ENCODE results near the gene RNF223. TPM values are rescaled to one million over a fixed set of nuclear protein-coding genes. Genes with fewer than 3 reads are reported as not detected.
A peak's percentile ranks its signal among the peaks of the same experiment; 100 is the strongest.

The RNF223 gene
- total RNA-seq, 1 donor from 2014 or later, result 0.10 TPM

- no peak for DNase-seq (ENCODE audit: low spot score)
- no peaks in the 10 kb centered on the region for H3K36me3 Mint-ChIP-seq (ENCODE audit: low read depth)
- no peak overlapping the region for H3K4me3 Mint-ChIP-seq
- peaks cover 3% of the 10 kb centered on the region for H3K27me3 Mint-ChIP-seq (ENCODE audit: insufficient read depth)
- intact Hi-C loops (cut with micrococcal nuclease), result no loop called here
- H3K27ac Mint-ChIP-seq, result no peak overlapping the region
- H3K9me3 Mint-ChIP-seq, result no peaks in the 10 kb centered on the region
- H3K4me1 Mint-ChIP-seq (ENCODE audit: low read depth), result no peaks in the 10 kb centered on the region
These were observed 50.4 kb downstream of the RNF223 start for GRCh38 chr1:1023700-1024099.

- intact Hi-C loops (cut with micrococcal nuclease), result no loop called here
- no peaks in the 10 kb centered on the region for H3K9me3 Mint-ChIP-seq
- H3K4me1 Mint-ChIP-seq (ENCODE audit: low read depth), result peaks cover 2% of the 10 kb centered on the region
- H3K4me3 Mint-ChIP-seq, result peak overlapping the region; percentile 11
- peaks cover 3% of the 10 kb centered on the region for H3K27me3 Mint-ChIP-seq (ENCODE audit: insufficient read depth)
- H3K27ac Mint-ChIP-seq, result no peak overlapping the region
- H3K36me3 Mint-ChIP-seq (ENCODE audit: low read depth), result peaks cover under 1% of the 10 kb centered on the region
- DNase-seq (ENCODE audit: low spot score), result no peak
These were observed 51.6 kb downstream of the RNF223 start for GRCh38 chr1:1022302-1023009.

- Mint-ChIP-seq H3K27me3 (ENCODE audit: insufficient read depth) (peaks cover 3% of the 10 kb centered on the region), H3K9me3 (no peaks in the 10 kb centered on the region), H3K4me1 (ENCODE audit: low read depth) (peaks cover 8% of the 10 kb centered on the region), H3K27ac (no peak overlapping the region), H3K4me3 (no peak overlapping the region), H3K36me3 (ENCODE audit: low read depth) (peaks cover 5% of the 10 kb centered on the region)
- no peak for DNase-seq (ENCODE audit: low spot score)
- intact Hi-C loops (cut with micrococcal nuclease), result no loop called here
These were observed 52.2 kb downstream of the RNF223 start for GRCh38 chr1:1021920-1022259.

- H3K4me3 Mint-ChIP-seq, result peak overlapping the region; percentile 61
- H3K4me1 Mint-ChIP-seq (ENCODE audit: low read depth), result peaks cover 8% of the 10 kb centered on the region
- H3K36me3 Mint-ChIP-seq (ENCODE audit: low read depth), result peaks cover 5% of the 10 kb centered on the region
- intact Hi-C loops (cut with micrococcal nuclease), result no loop called here
- H3K9me3 Mint-ChIP-seq, result no peaks in the 10 kb centered on the region
- peaks cover 3% of the 10 kb centered on the region for H3K27me3 Mint-ChIP-seq (ENCODE audit: insufficient read depth)
- no peak overlapping the region for H3K27ac Mint-ChIP-seq
- DNase-seq (ENCODE audit: low spot score), result no peak
These were observed 52.8 kb downstream of the RNF223 start for GRCh38 chr1:1021010-1021919.

Other genes starting within 250 kb of the RNF223 start
- not detected in 2 replicates for gene SAMD11, start 150.4 kb downstream of the RNF223 start, total RNA-seq
- gene NOC2L, start 115.0 kb downstream of the RNF223 start, total RNA-seq, result 180 TPM in 2 replicates
- 47.3 and 49.7 TPM in 2 replicates for gene KLHL17, start 113.7 kb downstream of the RNF223 start, total RNA-seq
- 1.7 and 1.8 TPM in 2 replicates for gene PLEKHN1, start 107.8 kb downstream of the RNF223 start, total RNA-seq
- gene PERM1, start 92.2 kb downstream of the RNF223 start, total RNA-seq, result not detected in 2 replicates
- gene HES4, start 74.2 kb downstream of the RNF223 start, total RNA-seq, result 1.8 and 2.9 TPM in 2 replicates
- 52.9 and 53.7 TPM in 2 replicates for gene ISG15, start 60.8 kb downstream of the RNF223 start, total RNA-seq
- gene AGRN, start 54.2 kb downstream of the RNF223 start, total RNA-seq, result 25.8 and 30.3 TPM in 2 replicates
- gene C1orf159, start 41.8 kb upstream of the RNF223 start, total RNA-seq, result 30.0 and 30.3 TPM in 2 replicates
- 0.10 and 0.15 TPM in 2 replicates for gene TTLL10, start 99.6 kb upstream of the RNF223 start, total RNA-seq
- gene TNFRSF18, start 132.3 kb upstream of the RNF223 start, total RNA-seq, result 350 and 356 TPM in 2 replicates
- 788 and 811 TPM in 2 replicates for gene TNFRSF4, start 139.8 kb upstream of the RNF223 start, total RNA-seq
- gene SDF4, start 157.7 kb upstream of the RNF223 start, total RNA-seq, result 202 TPM in 2 replicates
- 45.9 and 46.3 TPM in 2 replicates for gene B3GALT6, start 157.9 kb upstream of the RNF223 start, total RNA-seq
- 2.2 and 4.1 TPM in 2 replicates for gene C1QTNF12, start 172.4 kb upstream of the RNF223 start, total RNA-seq
- gene UBE2J2, start 199.5 kb upstream of the RNF223 start, total RNA-seq, result 95.6 and 99.5 TPM in 2 replicates
- 2.5 TPM in 2 replicates for gene SCNN1D, start 206.1 kb upstream of the RNF223 start, total RNA-seq
- gene ACAP3, start 233.6 kb upstream of the RNF223 start, total RNA-seq, result 47.7 and 55.1 TPM in 2 replicates
- gene PUSL1, start 234.3 kb upstream of the RNF223 start, total RNA-seq, result 34.6 and 36.8 TPM in 2 replicates

All from activated T-helper 1 cell treated with anti-CD3 and anti-CD28 coated beads, Interleukin-12 subunit alpha, Interleukin-12 subunit beta, Interleukin-2, Interleukin-4 antibody, amounts not matched to agents 30 ng/mL and 10 ng/mL and 1 ng/mL, durations not matched to agents 14 hours and 24 hours and 36 hours (primary cell).